AG04450 (cell line): ENCODE results near the gene OR52I1. TPM values are rescaled to one million over a fixed set of nuclear protein-coding genes. Genes with fewer than 3 reads are reported as not detected.

Experiments used
- CTCF ChIA-PET: fragments of 300-600, 350-600 bp; formaldehyde crosslinking; extraction: SDS; loops from one replicate; lab custom pipeline; 2022; ENCODE audit warnings: antibody characterized with exemption, inconsistent platforms; lab: Charles Lee
- POLR2A ChIA-PET: fragments of 350-600 bp; formaldehyde crosslinking; extraction: SDS; loops from one replicate; lab custom pipeline; 2021; ENCODE audit warnings: antibody characterized with exemption, inconsistent platforms; lab: Yijun Ruan, JAX
- DNase-seq: peaks from one replicate; pipeline ENCODE4 v3.0.0-alpha.2; 2011; ENCODE audit warnings: low read depth, low spot score
- H3K27ac ChIP-seq: one replicate; pipeline ENCODE4 v1.5.1; 2012; ENCODE audit warnings: low read depth, low read length, control low read depth
- H3K27me3 ChIP-seq: one replicate; pipeline ENCODE4 v1.6.0; 2012; ENCODE audit warnings: low read length; ENCODE audit not compliant: control insufficient read depth, insufficient read depth
- H3K4me3 ChIP-seq: 2 replicates; pipeline ENCODE4 v1.5.1; 2011; ENCODE audit warnings: mild to moderate bottlenecking, low read depth, low read length, control low read depth
- H3K9me3 ChIP-seq: 2 replicates; pipeline ENCODE4 v1.5.1; 2012; ENCODE audit warnings: low read length; ENCODE audit not compliant: control insufficient read depth, insufficient read depth
- polyA plus RNA-seq: library from polyadenylated mRNA; depleted of rRNA; stranded (reverse); fragments of >200 nt; gene quantifications from 2 replicates; pipeline ENCODE4 v1.2.3, GENCODE V29; 2011
- TF ChIP-seq, protein P1 (sequence below): IDR thresholded peaks from 2 replicates; pipeline ENCODE4 v1.5.1; 2011; ENCODE audit warnings: low read depth, low read length, control low read depth, inconsistent platforms

The OR52I1 gene
- polyA plus RNA-seq, 1 experiment: not detected

DNA sequence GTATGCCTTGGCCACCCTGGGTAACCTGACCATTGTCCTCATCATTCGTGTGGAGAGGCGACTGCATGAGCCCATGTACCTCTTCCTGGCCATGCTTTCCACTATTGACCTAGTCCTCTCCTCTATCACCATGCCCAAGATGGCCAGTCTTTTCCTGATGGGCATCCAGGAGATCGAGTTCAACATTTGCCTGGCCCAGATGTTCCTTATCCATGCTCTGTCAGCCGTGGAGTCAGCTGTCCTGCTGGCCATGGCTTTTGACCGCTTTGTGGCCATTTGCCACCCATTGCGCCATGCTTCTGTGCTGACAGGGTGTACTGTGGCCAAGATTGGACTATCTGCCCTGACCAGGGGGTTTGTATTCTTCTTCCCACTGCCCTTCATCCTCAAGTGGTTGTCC, 46.1 kb downstream of the OR52I1 start:
- TF ChIP-seq, protein P1, sequence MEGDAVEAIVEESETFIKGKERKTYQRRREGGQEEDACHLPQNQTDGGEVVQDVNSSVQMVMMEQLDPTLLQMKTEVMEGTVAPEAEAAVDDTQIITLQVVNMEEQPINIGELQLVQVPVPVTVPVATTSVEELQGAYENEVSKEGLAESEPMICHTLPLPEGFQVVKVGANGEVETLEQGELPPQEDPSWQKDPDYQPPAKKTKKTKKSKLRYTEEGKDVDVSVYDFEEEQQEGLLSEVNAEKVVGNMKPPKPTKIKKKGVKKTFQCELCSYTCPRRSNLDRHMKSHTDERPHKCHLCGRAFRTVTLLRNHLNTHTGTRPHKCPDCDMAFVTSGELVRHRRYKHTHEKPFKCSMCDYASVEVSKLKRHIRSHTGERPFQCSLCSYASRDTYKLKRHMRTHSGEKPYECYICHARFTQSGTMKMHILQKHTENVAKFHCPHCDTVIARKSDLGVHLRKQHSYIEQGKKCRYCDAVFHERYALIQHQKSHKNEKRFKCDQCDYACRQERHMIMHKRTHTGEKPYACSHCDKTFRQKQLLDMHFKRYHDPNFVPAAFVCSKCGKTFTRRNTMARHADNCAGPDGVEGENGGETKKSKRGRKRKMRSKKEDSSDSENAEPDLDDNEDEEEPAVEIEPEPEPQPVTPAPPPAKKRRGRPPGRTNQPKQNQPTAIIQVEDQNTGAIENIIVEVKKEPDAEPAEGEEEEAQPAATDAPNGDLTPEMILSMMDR: no peak
- DNase-seq: no peak
- ChIA-PET CTCF (interaction anchor here (0.9 kb wide), 1 partner anchor 186 kb away, joined by 3 read pairs; no protein-coding TSS in a partner anchor), POLR2A (no interaction called here)
- H3K9me3 ChIP-seq: no peaks in the 10 kb centered on the region
- H3K27ac ChIP-seq: no peak overlapping the region
- H3K27me3 ChIP-seq: no peaks in the 10 kb centered on the region
- no peak overlapping the region for H3K4me3 ChIP-seq

DNA sequence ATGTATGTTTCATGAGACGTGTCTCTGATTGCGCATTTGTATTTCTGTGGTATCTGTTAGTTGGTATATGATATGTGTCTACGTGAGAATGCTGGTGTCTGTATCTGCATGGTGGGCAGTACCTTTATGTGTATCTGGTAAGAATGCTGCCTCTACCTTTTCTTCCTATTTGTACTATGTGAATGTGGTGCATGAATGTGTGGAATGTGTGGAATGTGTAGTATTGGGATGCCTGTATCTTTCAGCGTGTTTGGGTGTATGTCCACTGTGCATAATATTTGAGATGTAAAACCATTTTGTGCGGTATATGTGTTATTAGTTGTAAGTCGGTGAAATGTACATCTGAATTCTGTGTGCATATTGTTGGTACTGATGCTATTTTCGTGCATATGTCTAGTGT, 47.7 kb downstream of the OR52I1 start:
- CTCF ChIA-PET: no interaction called here
- H3K27ac ChIP-seq: no peak overlapping the region

DNA sequence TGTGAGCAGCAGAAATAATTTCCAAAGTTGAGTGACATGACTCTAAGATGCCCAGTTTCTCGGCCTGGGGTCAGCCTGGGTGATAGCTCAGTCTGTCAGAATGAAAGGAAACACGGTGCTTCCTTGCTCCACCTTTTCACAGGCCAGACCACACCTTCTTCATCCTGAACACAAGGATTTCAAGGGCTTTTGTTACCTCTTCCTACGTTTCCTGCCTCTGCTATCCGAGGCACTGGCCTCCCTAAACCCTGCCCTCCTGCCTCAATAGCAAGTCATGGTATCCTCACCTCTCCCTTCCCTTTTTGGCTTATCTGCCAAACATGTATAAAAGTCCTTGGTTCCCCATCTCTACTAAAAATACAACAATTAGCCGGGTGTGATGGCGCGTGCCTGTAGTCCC, 48.2 kb downstream of the OR52I1 start:
- POLR2A ChIA-PET: no interaction called here
- H3K4me3 ChIP-seq: no peak overlapping the region
- CTCF ChIA-PET: no interaction called here
- H3K27me3 ChIP-seq: no peaks in the 10 kb centered on the region
- H3K9me3 ChIP-seq: no peaks in the 10 kb centered on the region
- DNase-seq: no peak
- no peak overlapping the region for H3K27ac ChIP-seq
- TF ChIP-seq, protein P1: no peak

More for the DNA sequence above, 47.7 kb downstream of the OR52I1 start:
- H3K4me3 ChIP-seq: no peak overlapping the region
- TF ChIP-seq, protein P1: no peak
- POLR2A ChIA-PET: no interaction called here
- no peak for DNase-seq
- no peaks in the 10 kb centered on the region for H3K9me3 ChIP-seq
- H3K27me3 ChIP-seq: no peaks in the 10 kb centered on the region

DNA sequence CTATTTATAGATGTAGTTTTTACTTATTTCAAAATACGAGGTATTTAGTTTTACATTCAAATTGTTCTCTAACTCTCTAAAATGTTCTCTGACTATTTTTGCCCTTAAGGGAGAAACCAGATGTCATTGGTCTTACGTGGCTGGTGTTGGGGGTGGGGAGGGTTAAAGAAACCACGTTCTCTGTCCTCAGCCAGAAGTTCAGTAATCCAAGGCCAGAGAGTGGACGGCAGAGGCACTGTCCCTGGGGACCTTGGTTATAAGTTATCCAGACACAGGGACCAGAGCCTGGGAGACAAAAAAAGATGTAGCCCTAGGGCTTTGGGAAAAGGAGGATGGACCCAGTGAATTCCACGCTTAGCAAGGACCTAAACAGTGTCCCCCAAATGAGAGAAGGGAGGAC, 49.2 kb downstream of the OR52I1 start:
- ChIA-PET POLR2A (no interaction called here), CTCF (interaction anchor here (0.7 kb wide), 1 partner anchor 183 kb away, joined by 3 read pairs; no protein-coding TSS in a partner anchor)
- H3K27me3 ChIP-seq: no peaks in the 10 kb centered on the region
- H3K27ac ChIP-seq: no peak overlapping the region
- no peaks in the 10 kb centered on the region for H3K9me3 ChIP-seq
- no peak overlapping the region for H3K4me3 ChIP-seq
- TF ChIP-seq, protein P1: no peak
- no peak for DNase-seq

DNA sequence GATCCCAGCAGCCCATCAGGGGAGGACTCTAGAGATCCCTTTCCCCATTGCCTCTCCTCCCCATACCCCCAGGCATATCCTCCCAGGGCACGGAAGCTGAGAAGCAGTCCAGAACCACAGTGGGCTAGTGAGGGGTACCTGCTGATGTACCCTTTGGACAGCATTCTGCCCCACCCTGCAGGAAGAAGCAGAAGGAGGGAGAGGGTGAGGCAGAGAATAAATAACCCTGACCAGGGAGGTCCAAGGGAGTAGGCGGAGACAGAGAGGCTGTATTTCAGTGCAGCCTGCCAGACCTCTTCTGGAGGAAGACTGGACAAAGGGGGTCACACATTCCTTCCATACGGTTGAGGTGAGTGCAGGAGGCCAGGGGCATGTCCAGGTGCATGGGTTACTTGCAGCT, 49.8 kb downstream of the OR52I1 start, which contains the start of gene OR51E1:
OR51E1 (plus strand) TSS at position 301 of the 400 bp plus-strand sequence. CDS start 8,545 bp downstream, outside the sequence.
- Histone ChIP-seq H3K27me3 (no peaks in the 10 kb centered on the region), H3K4me3 (no peak within 1 kb of the TSS), H3K27ac (no peak within 1 kb of the TSS), H3K9me3 (no peaks in the 10 kb centered on the region)
- CTCF ChIA-PET: no interaction called here
- TF ChIP-seq, protein P1: no peak
- POLR2A ChIA-PET: no interaction called here
- DNase-seq: no peak
